ENCODE results near the gene SCCPDH.
A peak's percentile ranks its signal among the peaks of the same experiment; 100 is the strongest.
"Not testable (repeated sequence)": the region's sequence is repeated elsewhere in the genome, so short reads cannot be mapped to it uniquely, and the experiment has no call there.

Gene SCCPDH, protein sequence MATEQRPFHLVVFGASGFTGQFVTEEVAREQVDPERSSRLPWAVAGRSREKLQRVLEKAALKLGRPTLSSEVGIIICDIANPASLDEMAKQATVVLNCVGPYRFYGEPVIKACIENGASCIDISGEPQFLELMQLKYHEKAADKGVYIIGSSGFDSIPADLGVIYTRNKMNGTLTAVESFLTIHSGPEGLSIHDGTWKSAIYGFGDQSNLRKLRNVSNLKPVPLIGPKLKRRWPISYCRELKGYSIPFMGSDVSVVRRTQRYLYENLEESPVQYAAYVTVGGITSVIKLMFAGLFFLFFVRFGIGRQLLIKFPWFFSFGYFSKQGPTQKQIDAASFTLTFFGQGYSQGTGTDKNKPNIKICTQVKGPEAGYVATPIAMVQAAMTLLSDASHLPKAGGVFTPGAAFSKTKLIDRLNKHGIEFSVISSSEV

DNA sequence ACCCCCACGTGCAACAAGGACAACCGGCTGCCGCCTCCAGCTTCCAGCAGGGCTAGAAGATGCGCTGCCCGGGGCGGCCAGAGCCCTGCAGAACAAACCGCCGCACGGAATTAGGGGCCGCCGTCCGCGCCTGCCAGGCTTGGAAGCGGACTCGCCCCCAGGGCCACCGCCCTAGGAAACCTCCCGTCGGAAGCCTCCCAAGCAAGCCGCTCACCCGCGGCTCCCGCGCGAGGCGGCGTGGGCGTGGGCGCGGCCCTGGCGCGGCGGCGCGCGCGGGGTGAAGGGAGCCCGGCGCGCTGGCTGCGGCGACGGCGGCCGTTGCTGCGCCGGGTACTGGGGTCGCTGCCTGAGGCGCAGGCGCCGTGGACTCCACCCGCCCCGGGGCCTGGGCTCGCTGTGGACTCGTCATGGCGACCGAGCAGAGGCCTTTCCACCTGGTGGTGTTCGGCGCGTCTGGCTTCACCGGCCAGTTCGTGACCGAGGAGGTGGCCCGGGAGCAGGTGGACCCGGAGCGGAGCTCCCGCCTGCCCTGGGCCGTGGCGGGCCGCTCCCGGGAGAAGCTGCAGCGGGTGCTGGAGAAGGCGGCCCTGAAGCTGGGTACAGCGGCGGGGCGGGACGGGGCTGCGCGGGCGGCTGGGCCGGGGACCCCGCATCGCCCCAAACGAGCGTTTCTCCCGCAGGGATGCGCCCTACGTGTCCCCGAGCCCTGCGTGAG, at the start of gene SCCPDH:
Gene SCCPDH, plus strand, starts transcription at position 394 of the 715 bp plus-strand sequence. Its CDS starts 14 bp downstream, at position 408.
- DNase-seq (ENCODE audit: low spot score) = peak; percentile 61

DNA sequence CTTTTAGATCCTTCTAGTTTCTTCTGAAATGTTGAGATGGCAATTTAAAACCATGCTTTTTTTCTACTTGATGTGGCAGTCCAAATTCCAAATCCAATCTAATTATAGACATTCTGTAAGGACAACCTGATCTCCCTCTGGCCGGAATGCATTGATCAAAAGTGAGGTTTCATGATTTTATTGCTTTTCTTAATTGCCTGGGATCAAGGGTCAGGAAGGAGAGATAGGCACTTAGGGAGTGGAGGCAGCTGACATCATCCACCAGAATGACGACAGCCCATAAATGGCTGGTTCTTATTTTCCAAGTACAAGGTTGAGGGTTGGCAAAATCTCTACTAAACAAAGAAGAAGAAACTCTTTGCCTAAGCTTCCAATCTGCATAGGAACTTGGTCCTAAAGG, 46.4 kb upstream of the SCCPDH start:
- DNase-seq (ENCODE audit: low spot score) = no peak

DNA sequence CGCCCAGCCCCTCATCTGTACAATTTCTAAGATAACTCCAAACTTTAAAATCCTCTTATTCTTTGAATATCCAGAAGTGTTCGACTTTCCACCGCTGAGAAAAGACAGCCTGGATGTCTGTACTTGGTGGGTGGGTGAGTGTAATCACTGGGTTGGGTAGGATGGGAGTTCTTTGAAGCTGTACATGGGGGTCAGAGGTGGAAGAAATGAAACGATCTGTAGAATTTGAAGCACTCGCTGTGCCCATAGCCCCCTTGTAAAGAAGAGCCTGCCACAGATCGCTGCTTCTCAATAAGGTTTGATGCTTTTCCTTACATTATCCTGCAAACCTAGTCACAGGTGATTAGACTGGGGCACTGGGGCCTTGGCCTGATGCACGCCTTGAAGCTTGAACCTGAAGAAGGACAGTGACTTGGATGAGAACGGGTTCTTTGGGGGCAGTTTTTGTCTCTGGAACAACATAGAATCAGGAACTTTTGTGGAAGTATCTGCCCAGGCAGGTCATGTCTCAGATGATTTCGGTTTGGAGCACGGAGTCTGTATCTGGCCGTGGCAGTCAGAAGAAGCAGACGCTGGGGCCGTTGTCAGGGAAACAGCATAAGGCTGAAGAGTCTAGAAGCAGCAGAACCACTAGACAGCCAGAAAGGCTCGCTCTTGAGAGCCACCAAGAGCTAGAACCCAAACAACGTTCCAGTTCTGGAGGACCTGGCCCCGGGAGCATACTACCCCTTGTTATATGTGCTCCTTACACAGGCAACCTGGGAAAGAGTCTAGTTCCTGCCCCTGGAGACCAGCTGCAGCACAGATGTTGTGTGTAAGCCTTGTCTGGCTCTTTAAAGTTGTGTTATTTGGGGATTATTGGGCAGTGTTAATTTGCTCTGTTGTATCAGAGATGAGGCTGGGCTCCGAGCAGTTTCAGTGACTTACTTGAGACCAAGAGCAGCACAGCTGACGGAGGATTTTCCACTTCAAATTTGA, 45.1 kb upstream of the SCCPDH start:
- DNase-seq (ENCODE audit: low spot score) = no peak

DNA sequence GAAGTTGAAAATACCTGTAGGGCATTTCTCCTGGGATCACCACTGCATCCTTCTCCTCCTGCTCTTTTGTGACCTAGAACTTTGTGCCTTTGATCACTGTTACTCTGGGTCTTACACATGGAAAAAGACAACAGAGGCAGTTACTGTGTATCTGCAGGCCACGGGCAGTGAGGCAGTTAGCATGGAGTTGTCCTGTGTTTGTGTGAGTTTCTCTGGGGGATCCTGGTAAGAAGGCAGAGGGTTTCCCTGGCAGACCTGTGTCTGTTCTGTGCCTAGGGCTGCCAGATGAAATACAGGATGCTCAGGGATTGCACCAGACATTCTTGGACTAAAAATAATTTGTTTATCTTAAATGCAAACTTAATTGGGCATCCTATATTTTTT, 44.4 kb upstream of the SCCPDH start:
- no peak for DNase-seq (ENCODE audit: low spot score)

DNA sequence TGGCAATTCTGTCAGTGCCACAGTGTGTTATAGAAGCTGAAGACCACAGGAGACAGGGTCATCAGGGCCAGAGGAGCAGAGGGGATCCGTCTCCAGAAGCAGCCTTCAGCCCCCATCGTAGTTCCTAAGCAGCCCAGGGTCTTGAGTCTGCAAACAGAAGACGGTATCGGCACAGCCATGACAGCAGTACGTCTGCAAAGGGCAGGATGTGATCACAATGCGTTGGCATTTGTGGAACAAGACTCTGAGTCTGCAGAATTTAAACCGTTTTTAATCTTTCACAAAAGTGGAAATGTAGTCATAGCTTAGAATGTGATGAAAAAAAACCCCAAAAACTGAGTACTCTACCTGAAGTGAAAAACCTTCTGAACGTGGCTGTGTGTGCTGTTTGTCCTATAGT, 44.0 kb upstream of the SCCPDH start:
- no peak for DNase-seq (ENCODE audit: low spot score)

DNA sequence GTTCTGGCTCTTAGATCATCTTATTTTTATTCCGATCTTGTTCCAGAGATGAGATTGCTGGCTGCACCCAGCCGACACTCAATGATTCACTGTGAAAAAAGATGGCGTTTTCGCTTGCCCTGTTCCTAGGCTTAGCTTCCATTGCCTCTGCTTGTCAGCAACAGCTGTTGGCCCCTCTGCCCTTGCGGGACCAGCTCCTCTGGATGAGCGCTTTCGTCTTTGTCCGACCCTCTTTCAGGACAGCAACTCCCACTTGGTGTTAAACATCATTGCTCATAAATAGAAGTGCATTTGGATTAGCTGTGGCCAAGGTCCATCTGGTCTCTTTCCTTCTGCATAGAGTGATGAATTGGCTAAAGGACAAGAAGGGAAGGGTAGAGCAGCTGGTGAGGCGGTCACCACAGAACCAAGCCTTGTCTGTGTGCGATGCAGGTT, 43.5 kb upstream of the SCCPDH start:
- DNase-seq (ENCODE audit: low spot score) = peak; percentile 26

DNA sequence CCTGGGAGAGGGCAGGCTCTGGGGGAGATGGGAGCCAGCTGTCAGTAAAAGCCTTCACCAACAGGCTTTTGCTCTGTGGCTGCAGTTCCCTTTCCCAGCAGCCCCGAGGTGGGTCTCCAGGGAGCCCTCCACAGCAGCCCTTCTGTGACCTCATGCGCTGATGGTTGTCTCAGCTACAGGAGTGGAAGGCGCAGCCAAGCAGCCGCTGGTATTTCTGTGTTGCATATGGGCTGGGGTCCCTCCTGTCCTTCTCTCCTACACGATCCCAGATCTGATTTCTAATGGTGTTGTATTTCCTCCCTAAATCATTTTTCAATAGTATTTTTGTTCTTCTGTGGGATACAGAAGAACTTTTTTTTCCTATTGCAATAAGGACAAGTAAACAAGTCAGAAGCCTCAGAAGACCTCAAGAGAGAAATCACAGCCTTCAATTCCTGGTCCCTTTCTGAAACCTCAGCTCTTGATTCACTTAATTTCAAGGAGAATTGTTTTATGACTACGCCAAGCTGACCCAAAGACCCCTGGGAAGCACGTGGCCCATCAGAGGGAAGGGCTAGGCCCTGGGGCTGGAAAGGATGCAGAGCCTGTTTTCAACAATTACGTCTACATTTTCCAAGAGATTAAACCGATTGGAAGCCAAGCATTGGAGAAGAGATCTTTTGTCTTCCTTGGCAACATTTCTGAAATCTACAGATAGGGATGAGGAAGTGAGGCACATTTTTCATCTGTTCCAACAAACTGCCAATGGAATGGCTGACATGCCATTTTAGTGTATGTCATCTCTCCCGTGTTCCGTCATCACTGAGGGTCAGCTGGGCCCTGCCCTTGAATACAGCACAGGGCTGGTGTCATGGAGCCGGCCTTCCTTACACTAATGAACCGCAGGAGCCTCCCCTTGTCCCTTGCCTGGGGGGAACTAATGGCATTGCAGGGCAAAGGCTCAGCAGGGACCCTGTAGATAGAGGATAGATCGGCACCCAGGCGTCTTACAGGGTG, 42.0 kb upstream of the SCCPDH start:
- no peak for DNase-seq (ENCODE audit: low spot score)

DNA sequence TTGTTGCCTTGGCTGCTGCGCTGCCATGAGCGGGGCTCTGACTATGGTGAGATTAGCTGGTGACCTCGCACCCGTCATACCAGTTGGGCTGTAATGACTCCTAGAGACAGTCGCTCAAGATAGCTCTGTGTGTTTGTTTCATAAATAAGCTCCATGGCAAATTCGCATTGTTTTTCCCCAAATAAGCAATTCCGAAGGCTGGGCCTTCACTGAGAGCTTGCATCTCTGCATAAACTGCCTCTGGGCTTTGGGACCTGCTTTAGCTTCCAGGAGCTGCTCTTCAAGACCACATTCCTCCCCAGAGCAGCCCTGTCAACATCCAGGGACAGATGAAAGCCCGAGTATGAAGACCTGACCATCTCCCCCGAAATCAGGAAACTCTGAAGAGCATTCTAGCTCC, 40.7 kb upstream of the SCCPDH start:
- no peak for DNase-seq (ENCODE audit: low spot score)

DNA sequence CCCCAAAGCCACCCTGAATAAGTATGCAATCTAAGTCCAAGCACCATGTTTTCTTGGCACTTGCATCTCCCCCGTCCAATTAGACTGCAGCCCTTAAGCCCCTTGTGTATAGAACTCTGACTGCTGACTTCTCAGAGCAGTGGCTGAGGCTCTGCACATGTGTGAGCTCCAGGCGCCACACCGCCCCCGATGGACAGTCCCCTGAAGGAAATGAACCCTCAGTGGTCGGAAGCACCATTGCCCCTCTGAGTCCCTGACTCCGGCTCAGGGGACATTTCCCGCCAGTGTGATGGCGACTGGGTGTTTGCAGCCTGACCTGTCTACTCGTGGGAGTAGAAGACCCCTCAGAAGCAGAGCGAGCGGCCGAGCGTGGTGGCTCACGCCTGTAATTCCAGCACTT, 37.2 kb upstream of the SCCPDH start:
- no peak for DNase-seq (ENCODE audit: low spot score)

DNA sequence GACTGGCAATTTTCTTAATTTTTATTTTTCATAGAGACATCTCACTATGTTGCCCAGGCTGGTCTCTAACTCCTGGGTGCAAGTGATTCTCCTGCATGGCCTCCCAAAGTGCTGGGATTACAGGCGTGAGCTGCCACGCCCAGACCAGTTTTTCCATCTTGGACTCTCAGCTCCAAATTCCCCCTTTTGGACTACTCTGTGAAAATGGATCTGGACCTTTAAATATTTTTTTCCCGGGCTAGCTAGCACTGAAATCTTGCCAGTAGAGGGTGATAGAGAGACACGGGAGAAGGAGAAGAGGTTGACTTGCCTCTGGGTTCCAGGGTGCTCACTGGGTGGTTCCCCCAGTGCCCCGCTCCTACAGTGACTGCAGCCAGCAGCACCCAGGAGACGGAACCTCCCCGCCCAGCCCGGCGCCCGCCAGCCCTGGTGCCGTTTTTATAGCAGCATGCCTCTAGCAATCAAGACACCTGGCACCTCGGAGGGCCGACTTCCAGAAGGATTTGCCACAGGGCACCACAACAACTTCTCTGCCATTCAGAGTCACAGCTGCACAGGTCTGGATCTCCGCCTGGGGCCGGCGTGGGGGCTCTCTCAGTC, 34.7 kb upstream of the SCCPDH start:
- peak; percentile 67 for DNase-seq (ENCODE audit: low spot score)

DNA sequence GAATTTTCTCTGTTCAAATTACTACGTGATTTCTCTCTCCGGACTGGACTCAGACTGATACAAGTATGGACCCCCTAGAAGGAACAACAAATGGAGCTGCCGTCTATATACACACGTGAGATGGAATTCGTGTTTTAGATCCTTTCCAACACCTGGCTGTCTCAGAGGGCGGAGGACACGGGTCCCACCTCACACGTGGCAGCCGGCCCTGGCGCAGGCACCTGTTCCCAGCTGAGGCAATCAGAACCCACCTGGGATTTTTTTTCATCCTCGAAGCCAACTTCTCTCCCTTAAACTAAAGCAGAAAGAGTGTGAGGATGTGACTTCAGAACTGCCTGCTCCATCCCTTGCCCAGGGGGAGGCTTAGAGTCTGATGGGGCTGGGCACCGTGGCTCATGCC, 34.1 kb upstream of the SCCPDH start:
- DNase-seq (ENCODE audit: low spot score) = no peak

DNA sequence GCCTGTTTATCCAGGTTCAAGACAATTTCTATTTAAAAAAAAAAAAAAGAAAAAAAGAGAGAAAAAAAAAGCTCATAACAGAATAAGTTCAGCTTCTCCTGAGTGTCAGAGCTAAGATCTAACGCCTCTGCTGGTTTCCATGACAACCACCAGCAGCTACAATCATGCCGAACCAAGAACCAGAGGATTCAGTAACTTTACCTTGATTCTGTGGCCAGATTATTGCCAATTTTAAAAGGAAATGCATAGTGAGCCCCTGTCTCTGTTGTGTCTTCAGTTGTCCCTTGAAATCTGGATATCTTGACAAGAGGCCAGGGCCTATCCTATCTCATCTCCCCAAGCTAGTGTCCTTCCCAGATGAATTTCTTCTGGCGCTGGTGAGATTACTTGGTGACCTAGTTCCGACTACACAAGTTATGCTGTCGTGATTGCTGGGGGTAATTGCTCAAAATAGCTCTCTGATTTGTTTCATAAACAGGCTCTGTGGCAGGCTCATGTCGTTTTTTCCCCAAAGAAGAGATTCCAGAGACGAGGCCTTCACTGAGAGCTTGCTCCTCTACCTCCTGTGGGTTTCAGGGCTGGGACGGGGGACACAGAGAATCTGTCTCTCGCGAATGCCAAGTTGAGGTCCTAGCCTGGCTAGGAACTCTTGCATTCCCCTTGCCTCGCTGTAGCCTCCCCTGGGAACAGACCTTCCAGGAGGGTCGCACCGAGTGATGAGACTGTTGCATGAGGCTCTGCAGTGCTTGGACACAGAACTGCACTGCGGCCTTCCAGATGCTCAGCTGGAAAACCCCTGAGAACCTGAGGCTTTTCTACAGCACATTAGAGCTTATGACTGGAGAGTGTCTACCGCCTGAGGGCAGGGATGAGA, 32.4 kb upstream of the SCCPDH start:
- DNase-seq (ENCODE audit: low spot score) = no peak

DNA sequence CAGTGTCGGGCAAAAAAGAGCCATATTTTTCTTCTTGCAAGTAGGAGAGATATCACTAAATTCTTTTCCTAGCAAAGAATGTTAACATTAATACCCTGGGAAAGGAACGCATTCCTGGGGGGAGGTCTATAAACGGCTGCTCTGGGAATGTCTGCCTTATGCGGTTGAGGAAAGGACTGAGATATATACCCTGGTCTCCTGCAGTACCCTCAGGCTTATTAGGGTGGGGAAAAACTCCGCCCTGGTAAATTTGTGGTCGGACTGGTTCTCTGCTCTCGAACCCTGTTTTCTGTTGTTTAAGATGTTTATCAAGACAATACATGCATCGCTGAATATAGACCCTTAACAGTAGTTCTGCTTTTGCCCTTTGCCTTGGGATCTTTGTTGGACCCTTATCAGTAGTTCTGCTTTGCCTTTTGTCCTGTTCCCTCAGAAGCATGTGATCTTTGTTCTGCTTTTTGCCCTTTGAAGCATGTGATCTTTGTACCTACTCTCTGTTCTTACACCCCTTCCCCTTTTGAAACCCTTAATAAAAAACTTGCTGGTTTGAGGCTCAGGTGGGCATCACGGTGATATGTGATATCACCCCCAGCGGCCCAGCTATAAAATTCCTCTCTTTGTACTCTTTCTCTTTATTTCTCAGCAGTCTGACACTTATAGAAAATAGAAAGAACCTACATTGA, 29.9 kb upstream of the SCCPDH start:
- DNase-seq (ENCODE audit: low spot score) = not testable (repeated sequence)

DNA sequence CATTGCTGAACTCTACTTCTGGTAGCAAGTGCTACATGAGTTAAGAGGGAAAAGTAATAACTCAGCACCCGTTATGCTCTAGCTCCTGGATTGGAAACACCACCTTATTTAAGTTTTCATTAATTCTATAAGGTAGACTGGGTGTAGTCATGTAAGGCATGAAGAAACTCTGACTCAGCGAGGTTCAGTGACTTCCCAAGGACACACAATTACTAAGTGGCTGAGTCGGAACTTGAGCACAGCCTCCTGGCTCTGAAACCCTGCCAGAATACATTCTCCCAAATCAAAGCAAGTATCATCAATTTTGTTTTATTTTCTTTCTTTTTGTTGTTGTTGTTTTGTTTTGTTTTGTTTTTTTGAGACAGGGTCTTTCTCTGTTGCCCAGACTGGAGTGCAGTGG, 29.1 kb upstream of the SCCPDH start:
- no peak for DNase-seq (ENCODE audit: low spot score)

DNA sequence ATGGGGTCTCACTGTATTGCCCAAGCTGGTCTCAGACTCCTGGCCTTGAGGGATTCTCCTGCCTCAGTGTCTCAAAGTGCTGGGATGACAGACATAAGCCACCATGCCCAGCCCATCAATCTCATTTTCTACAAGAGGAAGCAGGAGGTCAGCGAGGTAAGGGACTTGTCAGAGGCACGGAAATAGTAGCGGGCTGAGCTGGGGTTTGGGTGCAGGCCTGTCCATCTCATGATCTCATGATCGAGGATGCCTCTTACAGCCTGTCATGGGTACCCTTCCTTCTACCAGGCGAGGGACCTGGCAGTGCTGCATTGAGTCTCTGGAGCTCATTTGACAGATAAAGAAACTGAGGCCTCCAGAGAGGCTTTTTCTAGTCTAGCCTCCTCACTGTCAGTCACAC, 28.5 kb upstream of the SCCPDH start:
- DNase-seq (ENCODE audit: low spot score) = no peak

DNA sequence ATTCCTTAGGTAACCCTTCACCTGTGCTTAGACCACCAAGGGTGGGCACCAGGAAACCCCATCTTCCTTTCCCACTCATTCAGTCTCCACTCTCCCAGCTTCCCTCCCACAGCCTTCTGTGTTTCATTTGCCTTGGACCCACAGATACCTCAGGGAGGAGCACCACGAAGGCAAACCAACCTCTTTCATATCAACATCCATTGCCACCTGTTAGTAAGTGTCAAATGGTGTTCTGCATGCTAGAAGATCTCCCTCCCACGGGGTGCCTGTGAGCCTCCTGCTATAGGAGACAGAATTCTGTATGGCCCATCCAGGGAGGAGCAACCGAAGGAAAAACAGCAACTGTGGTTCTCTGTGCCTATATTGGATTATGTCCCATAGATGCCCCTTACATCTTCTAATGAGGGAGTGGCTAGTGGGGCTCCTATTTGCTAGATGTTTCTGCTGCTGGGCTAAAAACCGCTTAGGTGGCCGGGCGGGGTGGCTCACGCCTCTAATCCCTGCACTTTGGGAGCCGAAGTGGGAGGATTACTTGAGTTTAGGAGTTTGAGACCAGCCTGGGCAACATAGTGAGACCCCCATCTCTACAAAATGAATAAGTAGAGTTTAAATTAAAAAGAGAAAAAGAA, 25.6 kb upstream of the SCCPDH start:
- no peak for DNase-seq (ENCODE audit: low spot score)

DNA sequence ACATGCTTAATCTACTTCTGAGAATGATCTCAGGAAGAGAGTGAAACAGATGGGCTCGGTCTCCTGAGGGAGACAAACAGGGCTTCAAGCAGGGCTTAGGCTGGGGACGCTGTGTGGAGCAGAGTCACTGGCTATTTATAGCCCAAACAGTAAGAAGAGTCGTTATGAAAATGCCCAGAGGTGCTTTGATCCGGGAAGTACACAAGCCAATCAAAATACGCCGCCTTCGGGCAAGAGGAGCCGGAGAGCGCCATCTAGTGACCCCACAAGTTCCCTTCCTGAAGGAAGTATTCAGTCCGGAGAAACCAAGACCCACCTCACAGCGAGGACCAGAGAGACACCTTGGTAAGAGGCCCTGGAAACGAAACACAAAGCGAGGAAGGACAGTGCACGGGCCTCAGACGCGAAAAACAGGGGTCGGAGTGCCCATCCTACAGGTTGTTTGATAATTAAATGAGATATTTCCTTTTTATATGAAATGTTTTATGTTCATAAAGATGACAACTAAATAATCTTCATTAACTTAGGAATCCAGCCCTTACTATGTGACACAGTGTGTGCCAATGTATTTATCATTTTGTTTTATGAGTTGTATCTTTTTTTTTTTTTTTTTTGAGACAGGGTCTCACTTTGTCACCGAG, 25.0 kb upstream of the SCCPDH start:
- DNase-seq (ENCODE audit: low spot score) = peak; percentile 76

DNA sequence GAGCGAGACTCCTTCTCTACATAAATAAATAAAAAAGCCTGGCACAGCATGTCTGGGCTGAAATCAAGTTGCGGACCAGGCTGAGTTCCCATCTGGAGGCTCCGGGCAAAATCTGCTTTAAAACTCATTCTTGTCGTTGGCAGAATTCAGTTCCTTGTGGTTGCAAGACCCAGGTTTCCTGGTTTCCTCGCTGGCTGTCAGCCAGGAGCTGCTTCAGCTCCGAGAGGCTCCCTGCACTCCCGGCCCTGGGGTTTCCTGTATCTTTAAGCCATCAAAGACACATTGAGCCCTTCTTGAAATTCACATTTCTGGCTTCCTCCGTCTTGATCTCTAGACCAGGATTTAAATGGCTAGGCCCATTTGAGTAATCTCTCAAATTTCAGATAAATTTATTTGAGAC, 20.6 kb upstream of the SCCPDH start:
- DNase-seq (ENCODE audit: low spot score) = no peak
